NB4 (cell line): Measurements from ENCODE around the gene CCNY.
A peak's percentile ranks its signal among the peaks of the same experiment; 100 is the strongest.

Experiments
- DNase-seq: peaks from one replicate; pipeline ENCODE4 v3.0.0; 2010; ENCODE audit warnings: low read depth
- H3K4me3 ChIP-seq: one replicate; pipeline ENCODE4 v1.5.1; 2011; ENCODE audit warnings: mild to moderate bottlenecking, low read depth, low read length, moderate library complexity
- MYC ChIP-seq: IDR thresholded peaks from 2 replicates; pipeline ENCODE4 v1.6.1; 2011; ENCODE audit warnings: low read depth, low read length
- POLR2A ChIP-seq: IDR thresholded peaks from 2 replicates; pipeline ENCODE4 v1.6.1; 2011; ENCODE audit warnings: mild to moderate bottlenecking; ENCODE audit not compliant: insufficient read length; ENCODE audit errors: extremely low read depth
- TF ChIP-seq, protein P1 (sequence below): IDR thresholded peaks from one replicate; pipeline ENCODE4 v1.5.1; 2012; ENCODE audit warnings: low read depth, low read length
- TF ChIP-seq, protein P2 (sequence below): IDR thresholded peaks from 2 replicates; pipeline ENCODE4 v1.6.1; 2011; ENCODE audit warnings: low read depth, low read length

CCNY gene

GRCh38 chr10:35435824-35436223 is 99.5 kb downstream of the CCNY start:
- no peak for TF ChIP-seq POLR2A
- TF ChIP-seq, protein P1, sequence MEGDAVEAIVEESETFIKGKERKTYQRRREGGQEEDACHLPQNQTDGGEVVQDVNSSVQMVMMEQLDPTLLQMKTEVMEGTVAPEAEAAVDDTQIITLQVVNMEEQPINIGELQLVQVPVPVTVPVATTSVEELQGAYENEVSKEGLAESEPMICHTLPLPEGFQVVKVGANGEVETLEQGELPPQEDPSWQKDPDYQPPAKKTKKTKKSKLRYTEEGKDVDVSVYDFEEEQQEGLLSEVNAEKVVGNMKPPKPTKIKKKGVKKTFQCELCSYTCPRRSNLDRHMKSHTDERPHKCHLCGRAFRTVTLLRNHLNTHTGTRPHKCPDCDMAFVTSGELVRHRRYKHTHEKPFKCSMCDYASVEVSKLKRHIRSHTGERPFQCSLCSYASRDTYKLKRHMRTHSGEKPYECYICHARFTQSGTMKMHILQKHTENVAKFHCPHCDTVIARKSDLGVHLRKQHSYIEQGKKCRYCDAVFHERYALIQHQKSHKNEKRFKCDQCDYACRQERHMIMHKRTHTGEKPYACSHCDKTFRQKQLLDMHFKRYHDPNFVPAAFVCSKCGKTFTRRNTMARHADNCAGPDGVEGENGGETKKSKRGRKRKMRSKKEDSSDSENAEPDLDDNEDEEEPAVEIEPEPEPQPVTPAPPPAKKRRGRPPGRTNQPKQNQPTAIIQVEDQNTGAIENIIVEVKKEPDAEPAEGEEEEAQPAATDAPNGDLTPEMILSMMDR: no peak
- TF ChIP-seq, protein P2, sequence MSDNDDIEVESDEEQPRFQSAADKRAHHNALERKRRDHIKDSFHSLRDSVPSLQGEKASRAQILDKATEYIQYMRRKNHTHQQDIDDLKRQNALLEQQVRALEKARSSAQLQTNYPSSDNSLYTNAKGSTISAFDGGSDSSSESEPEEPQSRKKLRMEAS: no peak
- no peak for TF ChIP-seq MYC
- peak; percentile 6 for DNase-seq
- no peak overlapping the region for H3K4me3 ChIP-seq

DNA sequence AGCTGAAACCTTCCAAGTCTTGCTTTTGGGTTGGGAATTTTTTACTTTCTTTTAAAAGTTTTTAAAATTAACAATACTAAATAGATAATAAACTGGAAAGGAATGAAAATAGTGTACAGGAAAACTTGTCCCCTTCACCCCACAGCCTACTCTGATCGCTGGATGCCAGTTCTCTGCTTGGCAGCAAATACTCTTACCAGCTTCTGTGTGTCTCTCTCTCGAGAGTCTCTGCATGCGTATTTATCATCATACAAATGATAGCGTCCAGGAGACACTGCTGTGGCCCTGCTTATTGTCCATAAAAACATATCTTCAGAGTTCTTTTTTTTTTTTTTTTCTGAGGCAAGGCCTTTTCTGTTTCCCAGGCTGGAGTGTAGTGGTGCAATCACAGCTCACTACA is 101.5 kb downstream of the CCNY start:
- H3K4me3 ChIP-seq: no peak overlapping the region
- no peak for DNase-seq
- TF ChIP-seq, protein P1: no peak
- TF ChIP-seq POLR2A: no peak

- DNase-seq: no peak
- TF ChIP-seq POLR2A (no peak), MYC (no peak)
- TF ChIP-seq, protein P1: no peak
- TF ChIP-seq, protein P2: no peak
- no peak overlapping the region for H3K4me3 ChIP-seq
These were observed 102.6 kb downstream of the CCNY start for GRCh38 chr10:35438718-35439571.

GRCh38 chr10:35440016-35440415 is 103.7 kb downstream of the CCNY start:
- no peak overlapping the region for H3K4me3 ChIP-seq
- DNase-seq: no peak
- TF ChIP-seq MYC (no peak), POLR2A (no peak)
- TF ChIP-seq, protein P2: no peak
- TF ChIP-seq, protein P1: no peak

- H3K4me3 ChIP-seq: no peak overlapping the region
- DNase-seq: no peak
- TF ChIP-seq, protein P1: no peak
- TF ChIP-seq MYC (no peak), POLR2A (no peak)
- TF ChIP-seq, protein P2: no peak
These were observed 105.7 kb downstream of the CCNY start for GRCh38 chr10:35442028-35442427.

DNA sequence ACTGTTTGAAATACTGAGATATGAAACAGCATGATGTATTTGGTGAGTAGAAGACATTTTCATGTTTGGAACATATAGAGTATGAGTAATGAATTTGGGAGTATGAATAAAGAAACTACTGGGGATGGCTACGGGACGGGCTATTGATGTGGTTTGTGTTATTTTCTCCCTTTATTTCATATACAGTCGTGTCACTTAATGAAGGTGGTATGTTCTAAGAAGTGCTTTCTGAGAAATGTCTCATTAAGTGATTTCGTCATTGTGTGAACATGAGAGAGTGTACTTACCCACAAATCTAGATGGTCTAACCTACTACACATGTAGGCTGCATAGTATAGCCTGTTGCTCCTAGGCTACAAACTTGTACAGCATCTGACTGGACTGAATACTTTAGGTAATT is 106.3 kb downstream of the CCNY start:
- TF ChIP-seq POLR2A (no peak), MYC (no peak)
- TF ChIP-seq, protein P1: no peak
- TF ChIP-seq, protein P2: no peak
- H3K4me3 ChIP-seq: no peak overlapping the region
- DNase-seq: no peak
